Astrocyte (in vitro differentiated cells and primary cell): ENCODE measurements around the gene MAP2.

Experiments
- EZH2 ChIP-seq: IDR thresholded peaks from 2 replicates; pipeline ENCODE4 v1.6.1; 2012; ENCODE audit warnings: mild to moderate bottlenecking, low read length, inconsistent platforms; ENCODE audit not compliant: insufficient read depth
- TF ChIP-seq, protein P1 (sequence below): IDR thresholded peaks from 2 replicates; pipeline ENCODE4 v1.5.1; 2011; ENCODE audit warnings: low read depth, mild to moderate bottlenecking, inconsistent platforms, low read length, moderate library complexity; ENCODE audit not compliant: insufficient read depth

DNA sequence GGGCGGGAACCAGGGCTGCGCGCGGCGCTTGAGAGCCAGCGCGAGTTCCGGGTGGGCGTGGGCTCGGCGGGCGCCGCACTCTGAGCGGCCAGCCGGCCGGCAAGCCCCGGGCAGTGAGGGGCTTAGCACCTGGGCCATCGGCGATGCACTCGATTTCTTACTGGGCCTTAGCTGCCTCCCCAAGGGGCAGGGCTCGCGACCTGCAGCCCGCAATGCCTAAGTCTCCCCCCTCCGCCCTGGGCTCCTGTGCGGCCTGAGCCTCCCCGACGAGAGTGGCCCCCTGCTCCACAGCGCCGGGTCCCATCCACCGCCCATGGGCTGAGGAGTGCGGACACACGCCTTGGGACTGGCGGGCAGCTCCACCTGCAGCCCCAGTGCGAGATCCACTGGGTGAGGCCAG is 36.5 kb upstream of the MAP2 start:
- no peak for TF ChIP-seq EZH2
- TF ChIP-seq, protein P1, sequence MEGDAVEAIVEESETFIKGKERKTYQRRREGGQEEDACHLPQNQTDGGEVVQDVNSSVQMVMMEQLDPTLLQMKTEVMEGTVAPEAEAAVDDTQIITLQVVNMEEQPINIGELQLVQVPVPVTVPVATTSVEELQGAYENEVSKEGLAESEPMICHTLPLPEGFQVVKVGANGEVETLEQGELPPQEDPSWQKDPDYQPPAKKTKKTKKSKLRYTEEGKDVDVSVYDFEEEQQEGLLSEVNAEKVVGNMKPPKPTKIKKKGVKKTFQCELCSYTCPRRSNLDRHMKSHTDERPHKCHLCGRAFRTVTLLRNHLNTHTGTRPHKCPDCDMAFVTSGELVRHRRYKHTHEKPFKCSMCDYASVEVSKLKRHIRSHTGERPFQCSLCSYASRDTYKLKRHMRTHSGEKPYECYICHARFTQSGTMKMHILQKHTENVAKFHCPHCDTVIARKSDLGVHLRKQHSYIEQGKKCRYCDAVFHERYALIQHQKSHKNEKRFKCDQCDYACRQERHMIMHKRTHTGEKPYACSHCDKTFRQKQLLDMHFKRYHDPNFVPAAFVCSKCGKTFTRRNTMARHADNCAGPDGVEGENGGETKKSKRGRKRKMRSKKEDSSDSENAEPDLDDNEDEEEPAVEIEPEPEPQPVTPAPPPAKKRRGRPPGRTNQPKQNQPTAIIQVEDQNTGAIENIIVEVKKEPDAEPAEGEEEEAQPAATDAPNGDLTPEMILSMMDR = no peak
